Neural cell (in vitro differentiated cells): ENCODE data around the gene CHST1.

ENCODE experiments used
- CTCF ChIP-seq: fragments of 450-650 bp; IDR thresholded peaks from 2 replicates; pipeline ENCODE4 v1.5.1; 2014; ENCODE audit warnings: antibody characterized with exemption, mild to moderate bottlenecking, moderate library complexity; ENCODE audit not compliant: poor library complexity, severe bottlenecking
- EP300 ChIP-seq: fragments of 450-650 bp; conservative IDR thresholded peaks from 2 replicates; pipeline ENCODE4 v1.6.1; 2014; ENCODE audit warnings: antibody characterized with exemption, mild to moderate bottlenecking, moderate library complexity; ENCODE audit not compliant: poor library complexity, severe bottlenecking
- EZH2 ChIP-seq: fragments of 200-600, 300-800 bp; shearing (Covaris generic), sonication (generic); IDR thresholded peaks from 2 replicates; pipeline ENCODE4 v1.6.1; 2014; ENCODE audit warnings: antibody characterized with exemption, low read length, borderline replicate concordance, mild to moderate bottlenecking; ENCODE audit not compliant: insufficient read depth, poor library complexity, severe bottlenecking
- MXI1 ChIP-seq: fragments of 450-650 bp; conservative IDR thresholded peaks from 2 replicates; pipeline ENCODE4 v1.6.1; 2014; ENCODE audit warnings: antibody characterized with exemption, mild to moderate bottlenecking; ENCODE audit not compliant: poor library complexity, severe bottlenecking
- POLR2AphosphoS5 ChIP-seq: IDR thresholded peaks from 2 replicates; pipeline ENCODE4 v1.6.1; 2012
- RAD21 ChIP-seq: fragments of 450-650 bp; conservative IDR thresholded peaks from 2 replicates; pipeline ENCODE4 v1.6.1; 2014; ENCODE audit warnings: antibody characterized with exemption, mild to moderate bottlenecking, moderate library complexity
- TAF1 ChIP-seq: IDR thresholded peaks from 2 replicates; pipeline ENCODE4 v1.6.1; 2012; ENCODE audit warnings: low read depth
- TF ChIP-seq, protein P1 (sequence below): IDR thresholded peaks from 2 replicates; pipeline ENCODE4 v1.6.1; 2012; ENCODE audit warnings: borderline replicate concordance

- TF ChIP-seq, protein P1, sequence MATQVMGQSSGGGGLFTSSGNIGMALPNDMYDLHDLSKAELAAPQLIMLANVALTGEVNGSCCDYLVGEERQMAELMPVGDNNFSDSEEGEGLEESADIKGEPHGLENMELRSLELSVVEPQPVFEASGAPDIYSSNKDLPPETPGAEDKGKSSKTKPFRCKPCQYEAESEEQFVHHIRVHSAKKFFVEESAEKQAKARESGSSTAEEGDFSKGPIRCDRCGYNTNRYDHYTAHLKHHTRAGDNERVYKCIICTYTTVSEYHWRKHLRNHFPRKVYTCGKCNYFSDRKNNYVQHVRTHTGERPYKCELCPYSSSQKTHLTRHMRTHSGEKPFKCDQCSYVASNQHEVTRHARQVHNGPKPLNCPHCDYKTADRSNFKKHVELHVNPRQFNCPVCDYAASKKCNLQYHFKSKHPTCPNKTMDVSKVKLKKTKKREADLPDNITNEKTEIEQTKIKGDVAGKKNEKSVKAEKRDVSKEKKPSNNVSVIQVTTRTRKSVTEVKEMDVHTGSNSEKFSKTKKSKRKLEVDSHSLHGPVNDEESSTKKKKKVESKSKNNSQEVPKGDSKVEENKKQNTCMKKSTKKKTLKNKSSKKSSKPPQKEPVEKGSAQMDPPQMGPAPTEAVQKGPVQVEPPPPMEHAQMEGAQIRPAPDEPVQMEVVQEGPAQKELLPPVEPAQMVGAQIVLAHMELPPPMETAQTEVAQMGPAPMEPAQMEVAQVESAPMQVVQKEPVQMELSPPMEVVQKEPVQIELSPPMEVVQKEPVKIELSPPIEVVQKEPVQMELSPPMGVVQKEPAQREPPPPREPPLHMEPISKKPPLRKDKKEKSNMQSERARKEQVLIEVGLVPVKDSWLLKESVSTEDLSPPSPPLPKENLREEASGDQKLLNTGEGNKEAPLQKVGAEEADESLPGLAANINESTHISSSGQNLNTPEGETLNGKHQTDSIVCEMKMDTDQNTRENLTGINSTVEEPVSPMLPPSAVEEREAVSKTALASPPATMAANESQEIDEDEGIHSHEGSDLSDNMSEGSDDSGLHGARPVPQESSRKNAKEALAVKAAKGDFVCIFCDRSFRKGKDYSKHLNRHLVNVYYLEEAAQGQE, result no peak
- no peak for TF ChIP-seq POLR2AphosphoS5
- TF ChIP-seq CTCF, result no peak
- no peak for TF ChIP-seq MXI1
- TF ChIP-seq TAF1, result no peak
- no peak for TF ChIP-seq EZH2
- no peak for TF ChIP-seq EP300
- TF ChIP-seq RAD21, result no peak
These were observed 47.4 kb downstream of the CHST1 start for GRCh38 chr11:45617871-45618601.
